Stimulated activated CD8-positive, alpha-beta memory T cell treated with anti-CD3 and anti-CD28 coated beads, Interleukin-12 subunit alpha, Interleukin-12 subunit beta, amount 100 ng/mL, for 24 hours (primary cell): ENCODE results near the gene UNC13A.

Experiments
- DNase-seq: peaks from one replicate; pipeline ENCODE4 v3.0.0-alpha.2; 2020; ENCODE audit errors: extremely low read depth

UNC13A gene

GRCh38 chr19:17669419-17669818 lies 18.7 kb downstream of the UNC13A start:
- DNase-seq = no peak

GRCh38 chr19:17665058-17665457 lies 23.1 kb downstream of the UNC13A start:
- no peak for DNase-seq

- no peak for DNase-seq
Observed at GRCh38 chr19:17659996-17660395, 28.2 kb downstream of the UNC13A start.

- no peak for DNase-seq
Observed at GRCh38 chr19:17658666-17659065, 29.5 kb downstream of the UNC13A start.

- no peak for DNase-seq
Observed at GRCh38 chr19:17658240-17658639, 29.9 kb downstream of the UNC13A start.

GRCh38 chr19:17656970-17657369 lies 31.2 kb downstream of the UNC13A start:
- DNase-seq = no peak

GRCh38 chr19:17655751-17656472 lies 32.2 kb downstream of the UNC13A start:
- DNase-seq = no peak

GRCh38 chr19:17654993-17655392 lies 33.2 kb downstream of the UNC13A start:
- DNase-seq = no peak

- no peak for DNase-seq
Observed at GRCh38 chr19:17652627-17653026, 35.5 kb downstream of the UNC13A start.

GRCh38 chr19:17648786-17649185 lies 39.4 kb downstream of the UNC13A start:
- no peak for DNase-seq

- no peak for DNase-seq
Observed at GRCh38 chr19:17648097-17648660, 40.0 kb downstream of the UNC13A start.

GRCh38 chr19:17647071-17648020 lies 40.8 kb downstream of the UNC13A start:
- no peak for DNase-seq

- no peak for DNase-seq
Observed at GRCh38 chr19:17646441-17646840, 41.7 kb downstream of the UNC13A start.

- DNase-seq = no peak
Observed at GRCh38 chr19:17645339-17645963, 42.7 kb downstream of the UNC13A start.

GRCh38 chr19:17642656-17643055 lies 45.5 kb downstream of the UNC13A start:
- DNase-seq = no peak

- DNase-seq = no peak
Observed at GRCh38 chr19:17641846-17642245, 46.3 kb downstream of the UNC13A start.

- DNase-seq = no peak
Observed at GRCh38 chr19:17641181-17641580, 47.0 kb downstream of the UNC13A start.

GRCh38 chr19:17633700-17634099 lies 54.5 kb downstream of the UNC13A start:
- no peak for DNase-seq

GRCh38 chr19:17632577-17632976 lies 55.6 kb downstream of the UNC13A start:
- DNase-seq = no peak

GRCh38 chr19:17629760-17630159 lies 58.4 kb downstream of the UNC13A start:
- DNase-seq = no peak

GRCh38 chr19:17627921-17628320 lies 60.2 kb downstream of the UNC13A start:
- DNase-seq = no peak

- no peak for DNase-seq
Observed at GRCh38 chr19:17627161-17627560, 61.0 kb downstream of the UNC13A start.
